HG02571 (cell line): ENCODE results near the gene PDGFD.
A peak's percentile ranks its signal among the peaks of the same experiment; 100 is the strongest.

Experiments used
- ATAC-seq: cut with Tn5 transposase; IDR thresholded peaks from one replicate; pipeline ENCODE4 v1.9.1; 2021; ENCODE audit warnings: mild to moderate bottlenecking, moderate library complexity; ENCODE audit not compliant: unreplicated experiment

PDGFD gene

DNA sequence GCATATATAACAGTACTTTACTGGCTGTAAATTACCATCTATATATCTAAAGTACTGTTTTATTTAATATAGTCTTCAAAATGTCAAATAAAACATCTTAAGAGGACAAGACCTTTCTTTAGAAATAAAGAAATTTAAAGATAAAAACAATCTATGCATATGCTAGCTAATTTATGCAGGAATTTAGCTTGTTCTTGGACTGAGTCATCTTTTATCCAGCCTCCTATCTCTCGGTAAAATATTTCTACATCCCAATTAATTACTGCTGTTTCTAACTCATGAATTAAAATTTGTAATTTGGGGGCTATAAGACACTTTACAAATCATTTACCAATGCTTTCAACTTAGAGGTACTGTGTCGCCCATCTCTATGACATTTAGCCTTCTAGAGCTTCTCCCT is 200.3 kb downstream of the PDGFD start:
- ATAC-seq: no peak

DNA sequence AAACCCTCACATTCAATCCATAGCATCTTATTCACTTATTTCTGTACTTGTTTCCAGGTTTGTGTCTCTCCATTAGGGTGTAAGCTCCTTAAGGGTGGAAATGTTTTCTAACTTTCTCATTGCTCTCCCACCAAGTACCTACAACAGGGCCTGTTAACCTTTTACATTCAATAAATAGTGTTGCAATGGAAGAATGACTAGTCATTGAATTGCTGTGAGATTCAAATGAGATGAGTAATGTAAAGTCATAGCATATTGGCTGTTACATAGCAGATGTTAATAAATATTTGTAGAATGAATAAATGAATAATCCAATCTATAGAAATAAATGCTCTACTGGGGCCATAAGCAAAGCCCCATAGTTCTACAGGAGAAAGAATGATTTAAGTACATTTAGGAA is 202.9 kb downstream of the PDGFD start:
- no peak for ATAC-seq

DNA sequence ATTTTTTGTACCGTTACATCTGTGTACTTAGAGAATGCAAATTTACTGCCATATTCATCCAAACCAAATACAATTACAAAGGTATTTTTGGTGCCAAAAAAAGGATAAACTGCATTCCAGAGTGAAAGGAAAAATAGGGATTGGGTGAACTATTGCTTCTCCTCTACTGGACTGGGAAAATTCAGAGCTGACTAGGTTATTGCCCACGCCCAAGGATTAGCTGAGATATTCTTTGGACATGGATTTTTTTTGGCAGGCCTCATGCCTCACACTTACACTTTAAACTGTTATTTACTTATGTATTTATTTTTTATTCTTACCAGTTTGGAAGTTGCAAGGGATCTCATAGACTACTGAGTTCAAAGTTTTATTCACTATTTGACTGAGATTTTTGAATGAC is 203.8 kb downstream of the PDGFD start:
- ATAC-seq: no peak

DNA sequence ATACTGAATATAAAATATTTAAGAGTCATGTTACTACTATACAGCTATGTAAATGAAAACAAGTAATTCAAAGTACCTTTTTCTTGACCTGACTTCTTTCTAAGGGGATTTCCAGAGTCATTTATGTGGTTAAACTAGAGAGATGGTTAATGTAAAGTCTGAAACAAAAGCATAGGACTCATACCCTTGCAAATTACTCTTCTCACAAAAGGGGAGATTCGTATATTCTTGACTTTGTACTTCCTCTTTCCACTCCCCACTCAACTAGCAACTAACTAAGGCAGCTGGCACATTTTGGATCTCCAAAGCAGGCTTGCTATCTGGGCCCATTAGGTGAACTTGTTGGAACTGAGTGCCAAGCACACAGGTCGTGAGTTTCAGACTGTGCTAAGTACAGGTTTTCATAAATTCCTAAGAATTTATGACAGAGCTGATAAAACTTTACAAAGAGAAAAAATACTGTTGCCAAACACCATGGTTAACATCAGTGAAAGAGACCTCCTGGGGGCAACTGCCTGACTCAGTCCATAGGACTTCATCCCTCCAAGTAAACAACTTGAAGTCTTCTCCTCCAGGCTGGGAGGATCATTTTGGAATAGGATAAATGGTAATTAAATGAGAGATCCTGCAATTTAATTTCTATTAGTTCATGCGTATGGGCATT is 204.5 kb downstream of the PDGFD start:
- peak; percentile 96 for ATAC-seq

GRCh38 chr11:103958475-103959215 is 205.3 kb downstream of the PDGFD start:
- ATAC-seq: no peak

- no peak for ATAC-seq
These were observed 210.0 kb downstream of the PDGFD start for GRCh38 chr11:103953797-103954486.

GRCh38 chr11:103949781-103950180 is 214.2 kb downstream of the PDGFD start:
- no peak for ATAC-seq

- no peak for ATAC-seq
These were observed 215.7 kb downstream of the PDGFD start for GRCh38 chr11:103948187-103948763.

GRCh38 chr11:103947546-103947919 is 216.4 kb downstream of the PDGFD start:
- no peak for ATAC-seq

DNA sequence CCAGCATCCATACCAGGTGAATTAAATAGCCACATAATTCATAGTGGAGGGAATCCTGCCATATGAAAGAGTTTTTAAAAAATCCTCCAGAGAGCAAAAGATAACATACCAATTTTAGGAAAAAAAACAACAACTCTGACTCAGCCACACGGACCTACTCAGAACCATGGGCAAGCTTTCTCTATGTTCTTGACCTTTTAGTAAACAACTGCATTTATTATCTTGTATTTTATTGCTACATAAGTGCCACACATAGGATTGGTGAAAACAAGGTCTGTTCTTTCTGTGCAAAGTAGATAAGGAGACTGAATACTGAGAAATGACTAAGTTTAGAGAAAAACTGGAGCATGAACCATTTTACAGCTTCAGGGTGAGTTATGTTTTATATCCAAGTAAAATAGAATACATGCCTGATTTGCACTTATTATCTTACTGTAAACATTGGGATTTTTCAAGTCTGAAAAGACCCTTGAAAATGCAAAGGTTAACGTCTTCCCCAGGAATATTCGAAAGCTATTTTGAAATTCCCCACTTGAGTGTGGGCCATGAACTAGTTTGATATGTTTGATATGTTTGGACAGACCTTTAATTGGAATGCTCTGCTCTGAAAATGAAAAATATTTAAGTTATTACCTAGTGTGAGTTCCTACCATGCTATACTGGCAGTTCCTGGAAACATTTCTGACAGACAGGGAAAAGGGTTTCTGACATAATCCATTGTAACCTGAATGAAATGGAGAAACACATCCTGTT is 217.0 kb downstream of the PDGFD start:
- ATAC-seq: no peak

GRCh38 chr11:103944251-103944940 is 219.6 kb downstream of the PDGFD start:
- no peak for ATAC-seq

- no peak for ATAC-seq
These were observed 221.3 kb downstream of the PDGFD start for GRCh38 chr11:103942646-103943045.

GRCh38 chr11:103940551-103940950 is 223.4 kb downstream of the PDGFD start:
- no peak for ATAC-seq

GRCh38 chr11:103939694-103940093 is 224.3 kb downstream of the PDGFD start:
- no peak for ATAC-seq

DNA sequence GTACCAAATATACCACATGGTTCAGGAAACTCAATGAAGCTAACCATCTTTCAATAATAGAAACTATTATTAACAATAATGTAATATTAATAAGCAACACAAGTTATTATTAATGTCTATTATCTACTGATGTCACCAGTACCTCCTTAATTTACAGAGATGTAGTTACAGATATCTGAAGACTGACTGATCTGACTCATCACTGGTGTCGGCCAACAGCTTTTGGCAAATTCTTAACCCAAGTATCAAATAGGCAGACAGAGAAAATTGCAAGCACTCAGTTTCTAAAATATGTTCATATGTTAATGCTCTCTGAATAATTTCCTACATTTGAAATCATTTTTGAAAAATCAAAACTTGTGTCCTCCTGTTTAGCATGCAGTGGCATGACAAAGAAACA is 227.9 kb downstream of the PDGFD start:
- no peak for ATAC-seq

DNA sequence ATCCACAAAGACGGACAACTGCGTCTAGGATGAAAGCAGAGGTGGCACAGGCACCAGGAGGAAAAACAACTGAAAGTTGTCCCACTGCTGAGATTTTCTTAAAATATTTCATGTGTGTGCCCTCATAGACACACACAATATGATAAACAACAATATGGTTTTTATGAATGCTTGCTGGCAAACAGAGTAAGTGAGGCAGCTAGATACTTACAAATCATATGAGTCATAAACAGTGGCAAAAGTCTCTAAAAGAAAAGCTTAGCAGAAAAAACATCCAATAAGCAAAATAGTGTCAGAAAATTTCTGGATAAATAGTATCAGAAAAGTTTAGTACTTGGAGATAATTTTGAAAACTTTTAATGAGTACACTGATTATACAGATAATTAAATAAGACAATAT is 228.7 kb downstream of the PDGFD start:
- no peak for ATAC-seq

- peak; percentile 96 for ATAC-seq
These were observed 234.6 kb downstream of the PDGFD start for GRCh38 chr11:103929170-103929903.

- ATAC-seq: peak; percentile 6
These were observed 235.2 kb downstream of the PDGFD start for GRCh38 chr11:103928802-103929161.

DNA sequence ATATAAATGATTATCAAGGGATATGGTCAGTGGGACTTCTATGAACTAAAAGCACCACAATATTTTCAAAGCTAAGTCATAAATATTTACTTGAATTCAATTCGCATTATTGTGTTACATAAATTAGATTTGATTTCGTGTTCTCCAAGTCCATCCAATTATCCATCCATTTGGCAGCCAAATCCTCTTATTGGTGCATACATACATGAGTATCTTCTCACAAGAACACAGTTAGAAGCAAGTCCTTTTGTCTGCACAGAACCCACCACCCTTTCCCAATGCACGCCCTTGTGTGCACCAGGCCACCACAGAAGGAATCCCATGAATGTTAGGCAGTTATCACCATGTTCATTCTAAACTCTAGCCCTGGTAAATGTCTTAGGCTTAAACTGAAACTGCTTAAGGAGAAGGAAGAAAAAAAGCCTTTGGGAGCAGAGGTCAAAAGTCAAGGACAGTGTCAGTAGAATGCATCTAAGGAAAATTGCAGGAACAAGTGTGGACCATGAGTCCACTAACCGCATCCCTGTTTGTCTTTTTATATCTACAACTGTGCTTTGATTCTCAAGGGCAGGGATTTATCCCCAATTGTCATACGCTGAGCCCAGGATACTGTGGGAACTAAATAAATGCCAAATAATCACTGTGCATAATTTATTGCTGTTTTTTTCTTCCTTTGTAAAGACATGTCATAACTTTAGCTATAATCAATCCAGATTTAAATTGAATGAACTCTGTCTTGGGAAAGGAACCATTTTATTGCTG is 235.7 kb downstream of the PDGFD start:
- ATAC-seq: no peak
